OCI-M2 (cell line): Measurements from ENCODE around the gene RBL1.
"Not testable (repeated sequence)": the region's sequence is repeated elsewhere in the genome, so short reads cannot be mapped to it uniquely, and the experiment has no call there.

Source experiments
- DNase-seq: peaks from one replicate; lab custom pipeline; 2025; ENCODE audit not compliant: unreplicated experiment; lab: John Stamatoyannopoulos, UW

Gene RBL1

DNA sequence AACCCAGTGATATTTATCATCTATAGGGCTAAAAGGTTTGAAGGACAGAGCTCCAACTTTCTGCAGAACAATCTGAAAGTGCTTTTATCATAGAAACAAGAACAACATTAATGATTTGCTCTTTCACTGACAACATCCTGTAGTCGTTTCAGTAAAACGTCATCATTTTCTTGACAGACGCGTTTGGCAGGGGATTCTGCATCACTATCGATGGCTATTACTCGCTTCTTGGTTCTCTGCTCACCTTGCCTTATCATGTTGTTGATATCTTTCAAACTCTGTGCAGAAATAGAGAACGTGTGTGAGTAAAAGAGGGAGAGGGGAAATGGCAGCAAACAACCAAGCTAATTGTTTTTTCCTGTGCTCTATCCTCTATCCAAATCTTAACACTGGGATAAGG lies 97.1 kb downstream of the RBL1 start:
- no peak for DNase-seq

DNA sequence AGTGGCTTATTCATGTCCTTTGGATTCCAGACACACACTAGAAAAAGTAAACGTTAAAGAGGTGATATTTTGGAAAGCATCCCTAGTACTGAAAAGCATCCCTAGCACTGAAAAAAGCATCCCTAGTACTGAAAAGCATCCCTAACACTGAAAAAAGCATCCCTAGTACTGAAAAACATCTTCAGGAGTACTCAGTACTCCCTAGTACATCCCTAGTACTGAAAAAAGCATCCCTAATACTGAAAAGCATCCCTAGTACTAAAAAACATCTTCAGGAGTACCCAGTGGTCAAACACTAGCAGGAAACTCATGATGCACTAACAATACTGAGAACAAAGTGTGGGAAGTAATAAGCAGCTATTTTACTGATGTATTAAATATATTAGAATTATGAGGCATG lies 98.7 kb downstream of the RBL1 start:
- no peak for DNase-seq

DNA sequence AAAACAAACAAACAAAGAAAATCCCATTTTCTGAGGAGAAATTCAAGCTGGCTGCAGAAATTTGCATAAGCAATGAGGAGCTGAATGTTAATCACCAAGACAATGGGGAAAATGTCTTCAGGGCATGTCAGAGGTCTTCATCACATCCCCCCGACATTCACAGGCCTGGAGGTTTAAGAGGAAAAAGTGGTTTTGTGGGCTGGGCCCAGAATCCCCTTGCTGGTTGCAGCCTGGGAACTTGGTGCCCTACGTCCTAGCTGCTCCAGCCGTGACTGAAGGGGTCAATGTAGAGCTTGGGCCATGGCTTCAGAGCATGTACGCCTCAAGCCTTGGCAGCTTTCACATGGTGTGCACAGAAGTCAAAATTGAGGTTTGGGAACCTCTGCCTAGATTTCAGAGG lies 101.6 kb downstream of the RBL1 start:
- DNase-seq, result not testable (repeated sequence)

DNA sequence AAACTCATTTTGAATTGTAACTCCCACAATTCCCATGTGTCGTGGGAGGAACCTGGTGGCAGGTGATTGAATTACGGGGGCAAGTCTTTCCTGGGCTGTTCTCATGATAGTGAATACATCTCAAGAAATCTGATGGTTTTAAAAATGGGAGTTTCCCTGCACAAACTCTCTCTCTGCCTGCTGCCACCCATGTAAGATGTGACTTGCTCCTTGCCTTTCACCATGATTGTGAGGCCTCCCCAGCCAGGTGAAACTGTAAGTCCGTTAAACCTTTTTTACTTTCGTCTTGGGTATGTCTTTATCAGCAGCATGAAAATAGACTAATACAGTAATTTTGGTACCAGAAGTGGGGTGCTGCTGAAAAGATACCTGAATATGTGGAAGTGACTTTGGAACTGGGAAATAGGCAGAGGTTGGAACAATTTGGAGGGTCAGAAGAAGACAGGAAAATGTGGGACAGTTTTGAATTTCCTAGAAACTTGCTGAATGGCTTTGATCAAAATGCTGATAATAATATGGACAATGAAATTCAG lies 102.9 kb downstream of the RBL1 start:
- DNase-seq, result no peak

DNA sequence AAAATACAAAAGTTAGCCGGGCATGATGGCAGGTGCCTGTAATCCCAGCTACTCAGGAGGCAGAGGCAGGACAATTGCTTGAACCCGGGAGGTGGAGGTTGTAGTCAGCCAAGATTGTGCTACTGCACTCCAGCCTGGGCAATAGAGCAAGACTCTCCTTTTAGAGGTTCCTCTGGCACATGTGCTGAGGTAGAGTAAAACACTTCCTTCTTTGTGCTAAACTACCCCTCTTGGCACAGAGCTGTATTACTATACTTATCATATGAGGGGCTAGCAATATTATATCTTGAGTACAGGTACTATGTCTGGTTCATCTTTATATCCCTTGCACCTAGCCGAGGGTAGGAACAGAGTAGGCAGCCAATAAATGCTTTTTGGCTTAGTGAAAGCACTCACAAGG lies 104.1 kb downstream of the RBL1 start:
- DNase-seq, result no peak

DNA sequence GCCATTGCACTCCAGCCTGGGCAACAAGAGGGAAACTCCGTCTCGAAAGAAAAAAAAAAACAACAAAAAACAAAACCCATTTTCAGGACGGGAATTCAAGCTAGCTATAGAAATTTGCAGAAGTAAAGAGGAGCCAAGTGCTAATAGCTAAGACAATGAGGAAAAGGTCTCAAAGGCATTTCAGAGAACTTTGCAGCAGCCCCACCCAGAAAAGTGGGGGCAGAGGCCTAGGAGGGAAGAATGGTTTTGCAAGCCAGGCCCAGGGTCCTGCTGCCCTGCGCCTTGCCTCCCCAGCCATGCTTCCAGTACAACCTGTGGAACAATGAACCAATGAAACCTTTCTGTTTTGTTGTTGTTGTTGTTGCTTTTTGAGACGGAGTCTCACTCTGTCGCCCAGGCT lies 106.0 kb downstream of the RBL1 start:
- no peak for DNase-seq

DNA sequence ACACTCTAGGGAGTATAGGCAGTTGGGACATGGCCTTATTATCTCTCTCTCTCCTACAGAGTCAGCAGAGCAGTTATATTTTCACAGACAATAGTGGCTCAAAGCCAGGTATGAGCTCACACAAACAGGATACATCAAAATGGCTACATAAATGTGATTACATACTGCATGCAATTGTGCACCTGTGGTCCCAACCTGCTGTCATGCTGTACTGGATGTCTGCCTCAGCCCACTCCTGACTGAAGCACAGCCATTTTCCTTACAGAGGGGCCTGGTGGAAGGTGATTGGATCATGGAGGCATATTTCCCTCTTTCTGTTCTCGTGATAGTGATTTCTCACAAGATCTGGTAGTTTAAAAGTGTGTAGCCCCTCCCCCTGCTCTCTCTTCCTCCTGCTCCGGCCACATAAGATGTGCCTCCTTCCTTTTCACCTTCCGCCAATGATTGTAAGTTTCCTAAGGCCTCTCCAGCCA lies 107.3 kb downstream of the RBL1 start:
- DNase-seq, result no peak

DNA sequence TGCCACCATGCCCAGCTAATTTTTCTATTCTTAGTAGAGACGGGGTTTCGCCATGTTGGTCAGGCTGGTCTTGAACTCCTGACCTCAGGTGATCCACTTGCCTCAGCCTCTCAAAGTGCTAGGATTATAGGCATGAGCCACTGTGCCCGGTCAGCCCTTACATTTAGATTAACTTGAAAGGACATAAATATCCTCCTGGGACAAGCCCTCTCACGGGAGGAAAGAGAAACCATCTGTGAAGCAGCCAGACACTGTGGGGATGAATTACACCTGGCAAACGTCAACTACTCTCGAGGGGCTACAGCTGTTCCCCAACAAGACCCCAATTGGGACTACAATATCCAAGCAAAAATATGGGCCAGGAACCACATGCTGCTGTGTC lies 111.5 kb downstream of the RBL1 start:
- no peak for DNase-seq

DNA sequence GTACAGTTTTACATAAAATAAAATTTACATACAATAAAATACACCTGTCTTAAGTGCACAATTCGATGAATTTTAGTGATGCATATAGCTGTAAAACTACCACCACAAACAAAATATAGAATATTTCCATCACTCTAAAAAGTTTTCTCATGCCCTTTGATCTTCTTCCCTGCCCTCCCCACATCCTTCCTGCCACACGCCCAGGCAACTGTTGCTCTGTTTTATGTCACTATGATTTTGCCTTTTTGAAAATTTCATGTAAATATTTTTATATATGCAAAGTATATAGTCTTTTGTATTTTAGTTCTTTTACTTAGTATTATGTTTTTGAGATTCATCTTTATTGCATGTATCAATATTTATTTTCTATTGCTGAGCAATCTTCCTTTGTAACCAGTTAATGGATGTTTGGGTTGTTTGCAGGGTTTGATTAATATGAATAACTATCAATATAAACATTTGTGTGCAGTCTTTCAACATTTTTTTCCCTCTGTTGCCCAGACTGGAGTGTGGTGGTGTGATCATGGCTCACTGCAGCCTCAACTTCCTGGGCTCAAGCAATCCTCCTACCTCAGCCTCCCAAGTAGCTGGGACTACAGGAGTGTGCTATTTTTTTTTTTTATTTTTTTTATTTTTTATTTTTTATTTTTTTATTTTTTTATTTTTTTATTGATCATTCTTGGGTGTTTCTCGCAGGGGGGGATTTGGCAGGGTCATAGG lies 120.5 kb downstream of the RBL1 start:
- no peak for DNase-seq

DNA sequence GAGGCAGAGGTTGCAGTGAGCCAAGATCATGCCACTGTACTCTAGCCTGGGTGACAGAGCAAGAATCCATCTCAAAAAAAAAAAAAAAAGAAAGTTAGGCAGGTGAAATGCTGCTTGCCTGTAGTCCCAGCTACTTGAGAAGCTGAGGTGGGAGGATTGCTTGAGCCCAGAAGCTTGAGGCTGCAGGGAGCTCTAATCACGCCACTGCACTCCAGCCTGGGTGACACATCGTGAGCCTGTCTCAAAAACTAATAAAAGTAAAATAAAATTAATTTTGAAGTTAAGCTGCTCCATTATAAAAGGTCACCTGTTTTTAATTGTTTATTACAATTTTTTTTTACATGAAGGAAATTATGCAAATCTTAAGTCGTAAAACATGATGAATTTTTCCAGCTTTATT lies 121.1 kb downstream of the RBL1 start:
- no peak for DNase-seq

DNA sequence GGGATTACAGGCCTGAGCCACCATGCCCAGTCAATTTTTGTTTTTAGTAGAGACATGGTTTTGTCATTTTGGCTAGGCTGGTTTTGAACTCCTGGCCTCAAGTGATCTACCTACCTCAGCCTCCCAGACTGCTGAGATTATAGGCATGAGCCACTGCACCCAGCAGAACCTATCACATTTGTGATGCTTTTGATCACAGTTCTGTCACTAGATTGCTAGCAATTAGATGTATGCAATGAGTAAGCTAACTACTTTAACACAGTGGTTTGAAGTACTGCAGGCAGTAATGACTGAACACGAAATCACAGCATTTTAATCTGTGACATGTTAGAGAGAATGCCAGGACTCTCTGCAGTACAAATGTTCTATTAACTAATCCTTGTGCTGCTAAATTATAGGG lies 124.7 kb downstream of the RBL1 start:
- DNase-seq, result no peak

DNA sequence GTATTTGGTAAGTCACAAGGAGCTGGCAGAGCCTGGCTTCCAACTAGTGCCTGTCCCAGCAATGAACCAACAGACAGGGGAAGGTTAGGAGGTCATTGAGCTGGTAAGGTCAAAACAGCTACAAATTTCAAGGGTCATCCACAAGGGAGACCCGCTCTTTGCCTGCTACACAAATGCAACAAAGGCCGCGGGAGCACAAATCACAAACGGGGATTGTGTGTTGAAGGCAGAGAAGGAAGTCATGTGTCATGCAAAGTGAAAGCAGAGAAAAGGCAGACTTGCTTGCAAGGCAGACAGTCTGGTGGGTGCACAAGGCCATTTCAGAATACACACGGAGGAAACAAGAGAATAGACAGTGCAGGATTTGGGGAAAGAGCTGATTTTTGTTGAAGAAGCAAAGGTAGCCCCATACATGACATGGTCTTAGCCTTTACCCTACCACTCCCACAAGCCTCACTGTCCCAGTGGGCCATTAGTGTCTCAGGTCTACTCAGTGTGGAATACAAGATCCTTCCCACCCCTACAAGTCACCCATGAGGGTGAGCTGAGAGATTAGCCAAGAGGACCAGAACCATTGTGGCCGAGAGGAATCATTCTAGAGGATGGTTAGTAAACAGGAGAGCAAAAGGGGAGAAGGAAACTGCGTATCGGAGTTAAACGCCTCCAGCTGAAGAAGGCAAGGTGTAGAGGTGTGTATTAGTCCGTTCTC lies 126.2 kb downstream of the RBL1 start:
- DNase-seq, result no peak

DNA sequence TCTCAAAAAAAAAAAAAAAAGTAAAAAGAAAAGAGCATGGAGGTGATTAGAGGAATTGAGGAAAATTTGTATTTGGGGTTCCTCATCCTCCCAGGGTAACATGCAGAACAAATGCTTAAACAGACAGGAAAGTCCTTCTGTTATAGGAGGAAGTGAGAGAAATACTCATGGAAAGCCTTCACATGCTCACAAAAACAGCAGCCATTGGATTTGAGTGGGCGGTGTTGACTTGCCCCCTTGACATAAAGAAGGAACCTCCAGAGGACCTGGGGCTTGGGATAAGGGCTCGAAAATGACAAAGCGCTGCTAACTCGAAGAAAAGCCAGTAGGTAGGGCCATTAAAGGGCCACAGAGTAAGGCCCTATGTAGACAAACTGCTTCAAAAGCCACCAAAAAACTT lies 126.7 kb downstream of the RBL1 start:
- DNase-seq, result no peak

DNA sequence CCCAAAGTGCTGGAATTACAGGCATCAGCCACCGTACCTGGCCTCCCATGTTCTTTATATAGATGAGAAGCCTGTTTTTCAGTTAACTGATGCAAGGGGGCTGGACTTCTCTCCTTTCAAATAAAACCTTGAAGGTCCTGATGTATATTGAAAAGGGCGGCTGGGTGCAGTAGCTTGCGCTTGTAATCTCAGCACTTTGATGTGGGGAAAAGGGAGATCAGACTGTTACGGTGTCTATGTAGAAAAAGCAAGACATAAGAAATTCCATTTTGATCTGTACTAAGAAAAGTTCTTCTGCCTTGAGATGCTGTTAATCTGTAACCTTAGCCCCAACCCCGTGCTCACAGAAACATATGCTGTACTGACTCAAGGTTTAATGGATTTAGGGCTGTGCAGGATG lies 128.2 kb downstream of the RBL1 start:
- DNase-seq, result no peak

DNA sequence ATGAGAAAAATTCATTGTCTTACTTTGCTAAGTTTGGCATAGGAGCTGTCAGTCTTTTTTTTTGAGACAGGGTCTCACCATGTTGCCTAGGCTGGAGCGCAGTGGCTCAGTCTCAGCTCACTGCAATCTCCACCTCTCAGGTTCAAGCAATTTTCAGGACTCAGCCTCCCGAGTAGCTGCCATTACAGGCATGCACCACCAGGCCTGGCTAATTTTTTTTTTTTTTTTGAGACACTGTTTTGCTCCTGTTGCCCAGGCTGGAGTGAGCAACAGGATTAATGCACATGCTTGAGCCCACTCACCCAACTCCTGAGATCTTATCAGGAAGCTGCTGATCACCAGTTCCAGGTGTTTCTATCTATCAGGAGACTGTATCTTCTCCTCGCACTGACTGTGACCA lies 128.8 kb downstream of the RBL1 start:
- DNase-seq, result not testable (repeated sequence)

DNA sequence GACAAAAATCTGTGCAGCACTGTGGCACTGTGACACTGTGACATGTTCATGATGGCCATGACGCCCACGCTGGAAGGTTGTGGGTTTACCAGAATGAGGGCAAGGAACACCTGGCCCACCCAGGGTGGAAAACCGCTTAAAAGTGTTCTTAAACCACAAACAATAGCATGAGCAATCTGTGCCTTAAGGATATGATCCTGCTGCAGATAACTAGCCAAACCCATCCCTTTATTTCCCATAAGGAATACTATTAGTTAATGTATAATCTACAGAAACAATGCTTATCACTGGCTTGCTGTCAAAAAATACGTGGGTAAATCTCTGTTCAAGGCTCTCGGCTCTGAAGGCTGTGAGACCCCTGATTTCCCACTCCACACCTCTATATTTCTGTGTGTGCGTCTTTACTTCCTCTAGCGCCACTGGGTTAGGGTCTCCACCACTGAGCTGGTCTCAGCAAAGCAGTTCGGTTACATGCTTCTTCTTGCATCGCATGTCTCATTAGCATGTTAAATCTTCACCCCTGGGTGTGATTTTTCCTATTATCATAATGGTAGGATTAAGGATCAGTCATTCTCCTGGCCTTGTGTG lies 133.3 kb downstream of the RBL1 start:
- DNase-seq, result not testable (repeated sequence)

DNA sequence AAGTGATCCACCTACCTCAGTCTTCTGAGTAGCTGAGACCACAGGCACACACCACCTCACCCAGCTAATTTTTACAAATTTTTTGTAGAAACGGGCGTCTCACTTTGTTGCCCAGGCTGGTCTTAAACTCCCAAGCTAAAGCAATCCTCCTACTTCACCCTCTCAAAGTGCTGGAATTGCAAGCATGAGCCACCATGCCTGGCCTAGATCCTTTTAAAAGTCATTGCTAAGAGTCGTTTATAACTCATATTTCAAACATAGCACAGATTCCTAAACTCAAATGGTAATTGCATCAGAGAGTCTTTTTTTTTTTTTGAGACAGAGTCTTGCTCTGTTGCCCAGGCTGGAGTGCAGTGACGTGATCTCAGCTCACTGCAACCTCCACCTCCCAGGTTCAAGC lies 136.6 kb downstream of the RBL1 start:
- DNase-seq, result no peak

DNA sequence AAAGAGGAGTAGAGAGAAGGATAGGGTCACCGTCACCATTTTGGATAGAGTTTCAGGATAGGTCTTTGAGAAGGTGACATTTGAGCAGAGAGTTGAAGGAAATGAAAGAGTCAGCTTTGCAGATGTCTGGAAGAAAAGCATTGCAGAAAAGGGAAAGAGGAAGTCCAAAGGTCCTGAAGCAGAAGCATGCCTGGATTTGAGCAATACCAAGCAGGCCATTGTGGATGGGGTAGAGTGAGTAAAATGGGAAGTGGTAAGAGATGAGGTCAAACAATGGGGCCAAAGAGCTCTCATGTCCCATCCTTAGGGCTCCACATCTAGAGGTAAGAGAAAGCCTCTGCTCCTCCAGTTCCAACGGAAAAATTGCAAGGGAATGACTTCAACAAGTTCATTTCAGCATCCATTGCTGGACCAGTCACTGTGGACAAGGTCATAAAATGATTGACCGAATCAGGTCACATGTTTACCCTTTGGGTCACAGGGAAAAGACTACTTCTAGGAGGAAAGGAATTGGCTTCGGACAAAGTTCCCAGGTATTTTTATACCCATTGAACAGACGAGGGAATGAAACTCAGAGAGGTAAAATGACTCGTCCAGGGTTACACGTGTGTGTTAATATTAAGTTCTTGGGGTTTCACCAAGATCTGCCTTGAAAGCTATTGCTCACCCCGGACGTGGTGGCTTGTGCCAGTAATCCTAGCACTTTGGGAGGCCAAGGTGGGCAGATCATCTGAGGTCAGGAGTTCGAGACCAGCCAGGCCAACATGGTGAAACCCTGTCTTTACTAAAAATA lies 137.7 kb downstream of the RBL1 start:
- DNase-seq, result no peak

DNA sequence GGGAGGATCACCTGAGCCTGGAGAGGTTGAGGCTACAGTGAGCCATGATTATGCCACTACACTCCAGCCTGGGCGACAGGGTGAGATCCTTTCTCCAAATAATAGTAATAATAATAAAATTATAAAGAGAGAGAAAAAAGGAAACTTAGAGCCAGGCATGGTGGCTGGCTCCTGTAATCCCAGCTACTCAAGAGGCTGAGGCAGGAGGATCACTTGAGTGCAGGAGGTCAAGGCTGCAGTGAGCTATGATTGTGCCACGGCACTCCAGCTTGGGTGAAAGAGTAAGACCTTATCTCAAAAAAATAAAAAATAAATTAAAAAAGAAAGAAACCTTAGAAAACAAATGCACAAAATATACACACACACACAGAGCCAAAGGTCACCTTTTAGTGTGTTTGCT lies 139.1 kb downstream of the RBL1 start:
- DNase-seq, result no peak

DNA sequence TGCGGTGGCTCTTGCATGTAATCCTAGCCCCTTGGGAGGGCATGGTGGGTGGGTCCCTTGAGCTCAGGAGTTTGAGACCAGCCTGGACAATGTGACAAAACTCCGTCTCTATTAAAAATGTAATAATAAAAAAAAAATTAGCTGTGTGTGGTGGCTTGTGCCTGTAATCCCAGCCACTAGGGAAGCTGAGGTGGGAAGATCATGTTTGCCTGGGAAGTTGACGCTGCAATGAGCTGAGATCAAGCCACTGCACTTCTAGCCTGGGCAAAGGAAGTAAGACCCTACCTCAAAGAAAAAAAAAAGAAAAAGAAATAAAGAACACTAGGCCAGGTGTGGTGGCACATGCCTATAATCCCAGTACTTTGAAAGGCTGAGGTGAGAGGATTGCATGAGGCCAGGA lies 139.8 kb downstream of the RBL1 start:
- no peak for DNase-seq

DNA sequence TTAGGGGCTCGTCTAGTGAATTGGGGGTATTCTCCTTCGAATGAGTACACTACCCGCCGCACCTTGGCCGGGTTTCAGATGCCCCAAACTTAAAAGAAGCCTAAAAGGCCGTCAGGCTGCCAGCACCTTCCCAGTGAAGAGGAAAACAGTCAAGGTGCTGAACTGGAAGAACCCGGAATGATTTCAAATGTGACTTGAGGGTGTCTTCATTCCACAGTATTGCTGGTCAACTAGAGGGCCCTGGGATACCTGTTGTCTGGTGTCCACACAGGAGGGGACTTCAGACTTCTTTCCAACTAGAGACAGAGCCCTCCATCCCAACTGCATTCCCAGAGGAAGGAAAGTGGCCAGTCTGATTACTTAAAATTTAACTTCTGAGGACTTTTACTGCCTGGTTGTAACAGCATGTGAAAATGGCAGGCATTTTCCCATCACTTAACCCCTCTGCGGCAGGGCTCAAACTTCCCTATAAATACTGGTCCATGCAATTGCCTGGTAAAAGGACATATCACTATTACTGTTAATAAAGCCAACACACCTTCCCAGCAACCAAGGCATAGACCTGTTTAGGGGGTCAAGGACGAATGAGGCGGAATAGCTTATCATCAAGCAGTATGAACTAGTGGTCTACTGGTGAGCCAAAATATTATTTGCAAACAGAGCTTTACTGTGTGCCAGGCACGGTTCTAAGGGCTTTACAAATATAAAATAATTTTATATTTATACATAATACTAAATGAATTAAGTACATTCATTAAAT lies 143.6 kb downstream of the RBL1 start:
- no peak for DNase-seq
